ENCODE results near the gene EPS8L2.

DNA sequence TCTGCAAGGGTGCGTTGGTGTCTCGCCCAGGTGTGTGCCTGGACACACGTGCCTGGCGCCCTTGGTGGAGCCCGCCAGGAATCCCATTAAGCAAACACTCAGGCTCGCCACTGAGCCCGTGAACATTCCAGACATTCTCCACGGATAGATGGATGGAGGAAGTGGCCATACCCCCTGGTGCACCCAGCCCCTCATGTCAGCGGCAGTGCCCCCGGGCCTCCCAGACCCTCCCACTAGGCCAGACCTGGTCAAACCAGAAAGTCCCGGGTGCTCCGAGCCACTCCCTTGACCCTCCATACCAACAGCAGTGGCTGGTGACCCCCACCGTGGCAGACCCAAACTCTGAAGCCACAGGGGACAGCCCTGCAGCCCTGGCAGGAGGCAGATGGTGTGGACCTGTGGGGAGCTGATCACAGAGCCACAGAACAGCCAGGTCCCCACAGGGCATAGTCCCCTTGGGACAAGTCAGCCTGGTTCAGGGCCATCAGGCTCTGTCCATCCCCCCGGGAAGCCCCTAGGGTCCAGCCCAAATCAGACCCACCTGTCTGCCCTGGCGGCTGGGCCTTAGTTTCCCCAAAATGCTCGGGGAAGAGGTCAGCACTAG is 1.9 kb downstream of the EPS8L2 start:
- TF ChIP-seq POLR2A (IDR thresholded peaks at IDR 0.05): no peak
- TF ChIP-seq, protein P1, sequence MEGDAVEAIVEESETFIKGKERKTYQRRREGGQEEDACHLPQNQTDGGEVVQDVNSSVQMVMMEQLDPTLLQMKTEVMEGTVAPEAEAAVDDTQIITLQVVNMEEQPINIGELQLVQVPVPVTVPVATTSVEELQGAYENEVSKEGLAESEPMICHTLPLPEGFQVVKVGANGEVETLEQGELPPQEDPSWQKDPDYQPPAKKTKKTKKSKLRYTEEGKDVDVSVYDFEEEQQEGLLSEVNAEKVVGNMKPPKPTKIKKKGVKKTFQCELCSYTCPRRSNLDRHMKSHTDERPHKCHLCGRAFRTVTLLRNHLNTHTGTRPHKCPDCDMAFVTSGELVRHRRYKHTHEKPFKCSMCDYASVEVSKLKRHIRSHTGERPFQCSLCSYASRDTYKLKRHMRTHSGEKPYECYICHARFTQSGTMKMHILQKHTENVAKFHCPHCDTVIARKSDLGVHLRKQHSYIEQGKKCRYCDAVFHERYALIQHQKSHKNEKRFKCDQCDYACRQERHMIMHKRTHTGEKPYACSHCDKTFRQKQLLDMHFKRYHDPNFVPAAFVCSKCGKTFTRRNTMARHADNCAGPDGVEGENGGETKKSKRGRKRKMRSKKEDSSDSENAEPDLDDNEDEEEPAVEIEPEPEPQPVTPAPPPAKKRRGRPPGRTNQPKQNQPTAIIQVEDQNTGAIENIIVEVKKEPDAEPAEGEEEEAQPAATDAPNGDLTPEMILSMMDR (IDR thresholded peaks at IDR 0.05): no peak
- TF ChIP-seq EP300 (IDR thresholded peaks at IDR 0.05): no peak
